Vagina (tissue), 2 donors: ENCODE data around the gene DIP2B.

Source experiments
- CTCF ChIP-seq, 3 experiments: fragments of 450-650 bp in 2 of 3; fragments of 200-600 bp in 1 of 3; sonication (generic) in 1 of 3; IDR thresholded peaks; one replicate each; pipeline ENCODE4 v1.5.1; 2017 to 2019; ENCODE audit warnings: antibody characterized with exemption in 3 of 3, mild to moderate bottlenecking in 2 of 3, moderate library complexity in 2 of 3
- POLR2A ChIP-seq, 2 donors: fragments of 450-650 bp; IDR thresholded peaks; one replicate each; pipeline ENCODE4 v1.6.1; 2017; ENCODE audit warnings: antibody characterized with exemption in 2 of 2, mild to moderate bottlenecking in 2 of 2, moderate library complexity in 2 of 2
- POLR2AphosphoS5 ChIP-seq, 2 donors: sonication (generic); formaldehyde crosslinking; IDR thresholded peaks; one replicate each; pipeline ENCODE4 v1.9.0; 2017; ENCODE audit warnings: antibody characterized with exemption in 2 of 2, mild to moderate bottlenecking in 2 of 2, low read depth in 1 of 2; ENCODE audit not compliant: insufficient read depth in 1 of 2

- TF ChIP-seq POLR2A (IDR thresholded peaks at IDR 0.05) (no peak), CTCF (IDR thresholded peaks at IDR 0.05) (no peak), POLR2AphosphoS5 (IDR thresholded peaks at IDR 0.05; ENCODE audit: insufficient read depth in 1 of 2, low read depth in 1 of 2) (no peak)
Observed at GRCh38 chr12:50519353-50519752, 14.6 kb downstream of the DIP2B start.
